Measurements from ENCODE around the gene NMD3.
A peak's percentile ranks its signal among the peaks of the same experiment; 100 is the strongest.
"Not testable (repeated sequence)": the region's sequence is repeated elsewhere in the genome, so short reads cannot be mapped to it uniquely, and the experiment has no call there.

Gene NMD3

DNA sequence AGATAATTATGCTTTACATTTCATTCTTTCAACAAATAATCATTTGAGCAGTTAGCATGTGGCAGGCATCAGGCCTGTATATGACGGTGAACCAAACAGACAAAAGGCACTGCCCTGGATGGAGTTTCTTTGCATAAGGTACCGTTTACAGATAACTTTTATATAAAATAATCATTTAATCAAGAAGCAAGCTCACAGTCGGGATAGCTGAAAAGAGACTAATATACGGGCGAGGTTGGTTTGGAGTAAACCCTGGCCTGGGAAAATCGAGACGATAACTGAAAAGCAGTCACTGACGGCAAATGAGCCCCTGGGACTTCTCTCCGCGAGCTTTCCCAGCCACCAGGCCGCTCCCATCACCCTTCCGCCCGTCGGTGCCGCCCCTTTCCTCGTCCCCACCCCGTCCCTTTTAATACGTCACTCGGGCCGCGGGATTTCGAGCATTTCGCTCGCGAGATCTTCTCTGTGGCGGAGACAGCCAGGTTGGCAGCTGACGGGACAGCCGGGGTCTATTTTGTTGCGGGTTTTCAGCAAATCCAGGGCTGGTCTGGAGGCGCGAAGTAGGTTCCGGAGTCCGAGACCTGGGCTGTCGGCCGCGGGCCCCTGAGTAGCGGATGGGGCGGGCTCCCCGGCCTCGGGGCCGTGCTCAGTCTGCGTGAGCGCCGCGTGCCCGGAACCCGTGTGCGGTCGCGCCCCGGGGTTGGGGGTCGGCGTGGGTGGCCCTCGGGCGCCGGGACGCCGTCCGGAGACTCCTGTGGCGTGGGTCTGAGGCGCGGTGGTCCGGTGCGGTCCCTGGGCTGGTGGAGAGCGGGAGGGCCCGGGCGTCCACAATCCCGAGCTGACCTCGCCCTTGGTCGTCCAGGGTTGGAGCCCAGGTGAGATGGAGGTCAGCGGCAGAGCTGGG lies at the start of gene NMD3:
NMD3 (plus strand) TSS at position 462 of the 904 bp plus-strand sequence. CDS start 703 bp downstream, outside the sequence.
- H3K9me3 Mint-ChIP-seq: no peaks in the 10 kb centered on the region
- H3K4me1 Mint-ChIP-seq: peaks cover 20% of the 10 kb centered on the region
- H3K4me3 Mint-ChIP-seq: peak within 1 kb of the TSS; percentile 92
- peak; percentile 89 to 93 for DNase-seq
- H3K27me3 Mint-ChIP-seq: peaks cover 8% of the 10 kb centered on the region
- peak within 1 kb of the TSS; percentile 96 to 98 for H3K27ac Mint-ChIP-seq
- peak; percentile 98 for ATAC-seq

DNA sequence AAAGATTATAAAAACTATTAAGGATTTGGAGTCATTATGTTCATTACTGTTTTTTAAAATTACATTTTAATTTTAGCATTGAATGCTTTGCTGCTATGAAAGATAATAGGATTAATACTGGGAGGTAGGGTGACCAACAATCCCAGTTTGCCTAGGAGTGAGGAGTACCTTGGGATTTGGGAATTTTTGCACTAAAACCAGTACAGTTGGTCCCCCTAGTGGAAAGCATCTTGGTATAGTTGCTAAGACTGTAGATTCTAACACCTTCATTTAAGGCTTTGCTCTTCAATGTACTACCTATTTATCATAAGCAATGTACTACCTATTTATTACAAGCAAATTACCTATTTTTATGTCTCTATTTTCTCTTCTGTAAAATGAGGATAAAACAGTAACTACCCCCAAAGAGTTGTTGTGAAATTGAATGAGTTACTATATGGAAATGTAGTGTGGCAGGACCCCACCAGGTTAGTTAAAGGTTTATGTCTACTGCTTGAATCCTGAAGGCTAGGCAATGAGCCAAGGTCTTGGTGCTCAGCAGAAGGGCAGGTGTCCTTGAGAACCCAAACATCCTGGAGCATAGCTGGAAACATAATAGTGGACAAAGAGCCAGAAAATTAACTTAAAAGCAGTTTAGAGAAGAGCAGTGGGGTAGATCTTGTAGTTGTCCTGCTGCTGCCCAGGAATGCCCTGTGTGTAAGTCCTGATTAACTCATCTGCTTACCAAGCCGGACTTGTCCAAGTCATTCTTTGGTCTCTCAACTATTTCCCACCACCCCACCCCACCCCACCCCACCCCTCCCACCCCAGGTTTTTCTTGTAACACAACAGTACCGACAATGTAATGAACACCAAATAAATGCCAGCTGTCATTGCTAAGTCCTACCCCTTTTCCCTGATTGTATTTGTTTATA lies 49.2 kb upstream of the NMD3 start:
- Mint-ChIP-seq H3K4me3 (no peak overlapping the region), H3K27ac (no peak overlapping the region), H3K9me3 (no peaks in the 10 kb centered on the region), H3K27me3 (peaks cover 7% of the 10 kb centered on the region), H3K4me1 (no peaks in the 10 kb centered on the region)
- ATAC-seq: no peak
- DNase-seq: no peak

GRCh38 chr3:161175506-161175905 lies 45.6 kb upstream of the NMD3 start:
- ATAC-seq: no peak
- Mint-ChIP-seq H3K9me3 (no peaks in the 10 kb centered on the region), H3K27me3 (peaks cover 10% of the 10 kb centered on the region), H3K27ac (no peak overlapping the region), H3K4me1 (no peaks in the 10 kb centered on the region), H3K4me3 (no peak overlapping the region)
- DNase-seq: no peak

GRCh38 chr3:161177991-161178390 lies 43.1 kb upstream of the NMD3 start:
- no peak overlapping the region for H3K27ac Mint-ChIP-seq
- DNase-seq: no peak
- no peaks in the 10 kb centered on the region for H3K4me1 Mint-ChIP-seq
- ATAC-seq: no peak
- H3K4me3 Mint-ChIP-seq: no peak overlapping the region
- H3K27me3 Mint-ChIP-seq: peaks cover 17% of the 10 kb centered on the region
- H3K9me3 Mint-ChIP-seq: no peaks in the 10 kb centered on the region

DNA sequence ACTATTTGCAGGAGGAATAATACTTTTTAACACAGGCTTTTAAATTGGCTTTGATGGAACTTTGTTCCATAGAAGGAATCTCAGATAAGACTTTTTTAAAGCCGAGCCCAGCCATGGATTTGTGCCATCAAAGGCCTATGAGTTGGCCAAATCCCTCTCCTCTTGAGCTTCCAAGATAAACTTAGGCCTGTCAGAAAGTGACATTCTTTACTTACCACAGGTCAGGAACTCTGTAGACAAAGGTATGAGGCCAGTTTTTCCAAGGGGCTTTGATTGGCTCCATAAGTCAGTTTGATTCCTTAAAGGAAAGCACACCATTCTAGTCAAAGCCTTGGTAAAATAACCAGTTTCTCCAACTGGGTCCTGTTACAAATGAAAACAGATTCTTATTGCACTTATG lies 39.7 kb upstream of the NMD3 start:
- not testable (repeated sequence) for DNase-seq, H3K27ac Mint-ChIP-seq, H3K4me1 Mint-ChIP-seq, H3K9me3 Mint-ChIP-seq, ATAC-seq, H3K4me3 Mint-ChIP-seq
- H3K27me3 Mint-ChIP-seq: peaks cover 10% of the 10 kb centered on the region

- ATAC-seq (no peak), DNase-seq (no peak)
- no peaks in the 10 kb centered on the region for H3K4me1 Mint-ChIP-seq
- no peak overlapping the region for H3K27ac Mint-ChIP-seq
- H3K4me3 Mint-ChIP-seq: no peak overlapping the region
- H3K27me3 Mint-ChIP-seq: no peaks in the 10 kb centered on the region
- H3K9me3 Mint-ChIP-seq: no peaks in the 10 kb centered on the region
Measured at GRCh38 chr3:161187046-161187445, 34.1 kb upstream of the NMD3 start.

- H3K9me3 Mint-ChIP-seq: peaks cover 12 to 13% of the 10 kb centered on the region in 2 donors
- H3K27ac Mint-ChIP-seq: no peak overlapping the region
- H3K4me3 Mint-ChIP-seq: no peak overlapping the region
- DNase-seq (no peak), ATAC-seq (no peak)
- peaks cover 13% of the 10 kb centered on the region for H3K27me3 Mint-ChIP-seq
- H3K4me1 Mint-ChIP-seq: no peaks in the 10 kb centered on the region
Measured at GRCh38 chr3:161197855-161198850, 23.0 kb upstream of the NMD3 start.

DNA sequence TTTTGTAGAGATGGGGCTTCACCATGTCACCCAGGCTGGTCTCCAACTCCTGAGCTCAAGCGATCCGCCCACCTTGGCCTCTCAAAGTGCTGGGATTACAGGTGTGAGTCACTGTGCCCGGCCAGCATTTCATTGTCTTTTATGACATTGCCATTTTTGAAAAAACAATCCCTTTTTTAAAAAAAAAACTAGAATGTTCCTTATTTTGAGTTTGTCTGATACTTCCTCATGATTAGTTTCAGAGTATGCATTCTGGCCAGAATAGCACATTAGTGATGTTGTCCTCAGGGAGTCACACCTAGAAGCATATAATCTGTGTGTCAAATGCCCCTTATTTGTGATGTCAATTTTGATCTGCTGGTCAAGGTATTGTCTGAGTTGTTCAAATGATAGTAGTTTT lies 21.2 kb upstream of the NMD3 start:
- Mint-ChIP-seq H3K4me3 (no peak overlapping the region), H3K27ac (no peak overlapping the region), H3K9me3 (peaks cover 7 to 13% of the 10 kb centered on the region in 2 donors), H3K27me3 (peaks cover 8% of the 10 kb centered on the region), H3K4me1 (no peaks in the 10 kb centered on the region)
- ATAC-seq: no peak
- DNase-seq: no peak

DNA sequence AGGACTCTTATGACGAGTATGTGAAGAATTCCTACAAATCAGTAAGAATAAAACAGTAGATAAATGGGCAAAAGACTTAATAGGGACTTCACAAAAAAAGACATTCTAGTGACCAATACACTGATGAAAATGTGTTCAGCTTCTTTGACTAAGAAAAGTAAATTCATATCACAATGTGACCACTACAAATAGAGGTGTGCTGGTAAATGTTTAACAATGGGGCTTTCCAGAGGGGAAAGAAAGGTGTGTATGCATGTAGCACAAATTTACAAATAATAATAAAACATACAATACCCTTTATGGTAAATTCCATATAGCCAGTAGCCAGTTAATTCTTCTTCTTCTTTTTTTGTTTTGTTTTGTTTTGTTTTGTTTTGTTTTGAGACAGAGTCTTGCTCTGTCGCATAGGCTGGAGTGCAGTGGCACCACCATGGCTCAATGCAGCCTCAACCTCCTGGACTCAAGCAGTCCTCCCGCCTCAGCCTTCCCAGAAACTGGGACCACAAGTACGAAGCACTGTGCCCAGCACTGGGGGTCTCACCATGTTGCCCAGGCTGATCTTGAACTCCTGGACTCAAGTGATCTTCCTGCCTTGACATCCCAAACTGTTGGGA lies 17.5 kb upstream of the NMD3 start:
- DNase-seq (no peak), ATAC-seq (no peak)
- no peaks in the 10 kb centered on the region for H3K4me1 Mint-ChIP-seq
- no peaks in the 10 kb centered on the region for H3K27me3 Mint-ChIP-seq
- no peak overlapping the region for H3K27ac Mint-ChIP-seq
- no peak overlapping the region for H3K4me3 Mint-ChIP-seq
- H3K9me3 Mint-ChIP-seq: no peaks in the 10 kb centered on the region

GRCh38 chr3:161208931-161209330 lies 12.2 kb upstream of the NMD3 start:
- DNase-seq (no peak), ATAC-seq (no peak)
- Mint-ChIP-seq H3K27ac (no peak overlapping the region), H3K9me3 (no peaks in the 10 kb centered on the region), H3K4me3 (no peak overlapping the region), H3K27me3 (no peaks in the 10 kb centered on the region), H3K4me1 (no peaks in the 10 kb centered on the region)

DNA sequence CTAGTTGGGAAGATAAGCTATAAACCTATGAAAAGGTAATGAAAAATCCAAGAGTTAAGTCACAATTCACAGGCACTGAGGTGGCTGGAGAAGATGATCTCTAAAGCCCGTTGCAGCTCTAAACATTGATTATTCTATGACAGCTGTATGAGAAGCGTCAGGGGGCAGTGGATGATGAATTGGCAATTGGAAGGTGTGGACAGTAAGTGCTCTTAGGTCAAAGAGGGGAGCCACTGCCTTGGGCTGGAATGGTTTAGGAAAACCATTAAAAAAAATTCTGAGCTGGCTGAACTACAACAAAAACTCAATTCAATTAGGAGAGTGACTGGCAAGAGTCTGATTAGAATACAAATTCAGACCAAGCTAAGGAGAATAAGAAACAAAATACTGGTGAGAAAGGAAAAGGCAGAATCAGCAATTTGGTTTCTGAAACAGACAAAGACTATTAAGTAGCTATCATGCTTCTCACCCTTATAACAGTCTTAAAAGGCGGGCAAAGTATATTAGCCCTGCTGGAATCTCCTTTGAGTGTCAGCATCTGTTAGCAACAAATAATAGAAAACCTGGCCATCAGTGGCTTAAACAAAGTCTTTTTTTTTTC lies 8.8 kb upstream of the NMD3 start:
- no peak overlapping the region for H3K27ac Mint-ChIP-seq
- no peak for ATAC-seq
- peaks cover 18% of the 10 kb centered on the region for H3K27me3 Mint-ChIP-seq

GRCh38 chr3:161212906-161213305 lies 8.2 kb upstream of the NMD3 start:
- Mint-ChIP-seq H3K9me3 (no peaks in the 10 kb centered on the region), H3K4me1 (no peaks in the 10 kb centered on the region), H3K27me3 (peaks cover 18% of the 10 kb centered on the region), H3K4me3 (no peak overlapping the region), H3K27ac (no peak overlapping the region)
- no peak for DNase-seq
- no peak for ATAC-seq

More for the DNA sequence above, 8.8 kb upstream of the NMD3 start:
- no peak for DNase-seq
- Mint-ChIP-seq H3K4me1 (no peaks in the 10 kb centered on the region), H3K4me3 (no peak overlapping the region), H3K9me3 (no peaks in the 10 kb centered on the region)

DNA sequence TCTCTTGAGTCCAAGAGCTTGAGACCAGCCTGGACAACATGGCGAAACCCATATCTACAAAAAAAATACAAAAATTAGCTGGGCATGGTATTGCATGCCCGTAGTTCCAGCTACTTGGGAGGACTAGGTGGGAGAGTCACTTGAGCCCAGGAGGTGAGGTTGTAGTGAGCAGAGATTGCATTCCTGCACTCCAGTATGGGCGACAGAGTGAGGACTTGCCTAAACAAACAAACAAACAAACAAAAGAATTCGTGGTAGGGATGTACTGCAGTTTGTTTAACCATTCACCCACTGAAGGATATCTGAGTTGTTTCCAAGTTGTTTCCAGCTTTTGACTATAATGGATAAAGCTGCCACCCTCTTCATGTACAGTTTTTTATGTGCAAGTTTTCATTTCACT lies 7.5 kb upstream of the NMD3 start:
- Mint-ChIP-seq H3K4me3 (no peak overlapping the region), H3K27ac (no peak overlapping the region), H3K9me3 (no peaks in the 10 kb centered on the region), H3K27me3 (peaks cover 18% of the 10 kb centered on the region), H3K4me1 (no peaks in the 10 kb centered on the region)
- ATAC-seq: no peak
- no peak for DNase-seq

DNA sequence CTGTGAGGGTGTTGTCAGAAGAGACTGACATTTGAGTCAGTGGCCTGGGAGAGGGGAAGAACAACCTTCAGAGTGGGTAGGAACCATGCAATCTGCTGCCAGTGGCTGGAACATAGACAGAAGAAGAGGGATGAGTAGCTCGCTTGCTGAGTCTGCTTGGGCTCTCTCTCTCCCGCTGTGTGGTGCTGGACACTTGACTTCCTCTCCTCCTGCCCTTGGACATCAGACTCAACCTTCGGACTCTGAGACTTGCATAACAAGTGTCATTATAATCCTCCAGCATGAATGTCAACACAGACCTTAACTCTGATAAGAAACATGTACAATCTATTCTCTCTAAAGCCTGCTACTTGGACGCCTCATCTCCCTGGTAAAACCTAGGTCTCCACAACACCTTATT lies 5.9 kb upstream of the NMD3 start:
- peaks cover 3% of the 10 kb centered on the region for H3K4me1 Mint-ChIP-seq
- H3K27me3 Mint-ChIP-seq: peaks cover 18% of the 10 kb centered on the region
- H3K9me3 Mint-ChIP-seq: no peaks in the 10 kb centered on the region
- DNase-seq: no peak
- no peak overlapping the region for H3K4me3 Mint-ChIP-seq
- ATAC-seq: no peak
- H3K27ac Mint-ChIP-seq: no peak overlapping the region

Measured in stimulated activated naive CD8-positive, alpha-beta T cell treated with anti-CD3 and anti-CD28 coated beads, Interleukin-15, amount 100 ng/mL, for 72 hours (primary cell).